HepG2 (cell line): Measurements from ENCODE around the gene SULT1E1. TPM values are rescaled to one million over a fixed set of nuclear protein-coding genes. Genes with fewer than 3 reads are reported as not detected.
A peak's percentile ranks its signal among the peaks of the same experiment; 100 is the strongest.

Source experiments
- ATF6 ChIP-seq: sonication (generic); formaldehyde crosslinking; conservative IDR thresholded peaks from 2 replicates; pipeline ENCODE4 v1.4.0; 2020; ENCODE audit warnings: missing genetic modification reagents
- ATRX ChIP-seq: sonication (generic); formaldehyde crosslinking; IDR thresholded peaks from 2 replicates; pipeline ENCODE4 v1.4.0; 2020; ENCODE audit warnings: missing genetic modification reagents, borderline replicate concordance
- FOXJ3 ChIP-seq: sonication (generic); formaldehyde crosslinking; IDR thresholded peaks from 2 replicates; pipeline ENCODE4 v1.4.0; 2020; ENCODE audit warnings: missing genetic modification reagents, mild to moderate bottlenecking, borderline replicate concordance
- GFI1 ChIP-seq: sonication (generic); formaldehyde crosslinking; IDR thresholded peaks from 2 replicates; pipeline ENCODE4 v1.5.0; 2020; ENCODE audit warnings: missing genetic modification reagents, mild to moderate bottlenecking, borderline replicate concordance
- HOXA7 ChIP-seq: sonication (generic); formaldehyde crosslinking; IDR thresholded peaks from 2 replicates; pipeline ENCODE4 v1.8.1; 2022; ENCODE audit warnings: mild to moderate bottlenecking, missing genetic modification reagents, moderate library complexity
- ISX ChIP-seq: sonication (generic); formaldehyde crosslinking; conservative IDR thresholded peaks from 2 replicates; pipeline ENCODE4 v1.5.0; 2020; ENCODE audit warnings: missing genetic modification reagents
- MYNN ChIP-seq: sonication (generic); formaldehyde crosslinking; IDR thresholded peaks from 2 replicates; pipeline ENCODE4 v1.4.0; 2020; ENCODE audit warnings: mild to moderate bottlenecking, low read depth, missing genetic modification reagents
- NFE2 ChIP-seq: sonication (generic); formaldehyde crosslinking; IDR thresholded peaks from 2 replicates; pipeline ENCODE4 v1.4.0; 2020; ENCODE audit warnings: missing genetic modification reagents
- NPAS2 ChIP-seq: sonication (generic); formaldehyde crosslinking; IDR thresholded peaks from 2 replicates; pipeline ENCODE4 v1.8.0; 2022; ENCODE audit warnings: mild to moderate bottlenecking, missing genetic modification reagents, borderline replicate concordance
- PREB ChIP-seq: sonication (generic); formaldehyde crosslinking; IDR thresholded peaks from 2 replicates; pipeline ENCODE4 v1.4.0; 2020; ENCODE audit warnings: missing genetic modification reagents
- SMARCE1 ChIP-seq: fragments of 450-650 bp; IDR thresholded peaks from 2 replicates; pipeline ENCODE4 v1.6.1; 2017; ENCODE audit warnings: borderline replicate concordance
- SRSF4 ChIP-seq: fragments of 200-400 bp; formaldehyde crosslinking; IDR thresholded peaks from one replicate; pipeline ENCODE4 v1.6.1; 2018; ENCODE audit warnings: mild to moderate bottlenecking, low read depth, low read length, moderate library complexity; ENCODE audit not compliant: poor library complexity, severe bottlenecking
- TBL1XR1 ChIP-seq: fragments of 150-350 bp; IDR thresholded peaks from 2 replicates; pipeline ENCODE4 v1.6.1; 2014; ENCODE audit warnings: borderline replicate concordance, low read length; ENCODE audit not compliant: partially characterized antibody
- ZBED4 ChIP-seq: sonication (generic); formaldehyde crosslinking; IDR thresholded peaks from 2 replicates; pipeline ENCODE4 v1.4.0; 2020; ENCODE audit warnings: missing genetic modification reagents, borderline replicate concordance
- ZNF549 ChIP-seq: sonication (generic); formaldehyde crosslinking; IDR thresholded peaks from 2 replicates; pipeline ENCODE4 v1.5.0; 2020; ENCODE audit warnings: missing genetic modification reagents
- ZNF557 ChIP-seq: sonication (generic); formaldehyde crosslinking; IDR thresholded peaks from 2 replicates; pipeline ENCODE4 v1.4.0; 2020; ENCODE audit warnings: missing genetic modification reagents
- ZNF558 ChIP-seq: sonication (generic); formaldehyde crosslinking; IDR thresholded peaks from 2 replicates; pipeline ENCODE4 v1.9.0; 2022; ENCODE audit warnings: mild to moderate bottlenecking, missing genetic modification reagents, borderline replicate concordance
- polyA plus RNA-seq, 8 experiments: library from polyadenylated mRNA; depleted of rRNA in 3 of 8; stranded (reverse) in 7 of 8; unstranded in 1 of 8; fragments of >200 nt; fragmentation: Illumina TruSeq in 4 of 8; extraction: Trizol in 4 of 8; gene quantifications; 2 replicates each; pipeline versions ENCODE4 v1.2.1 to v1.2.3, GENCODE V29; 2011 to 2016; ENCODE audit warnings: low read depth in 4 of 8, missing spikeins in 1 of 8, mixed read lengths in 1 of 8; ENCODE audit not compliant: insufficient read depth in 1 of 8
- total RNA-seq, 5 experiments: library from RNA; depleted of rRNA; stranded (reverse); fragments of >200 nt; fragmentation: Illumina TruSeq; extraction: Trizol; gene quantifications; 2 replicates each; pipeline ENCODE4 v1.2.3, GENCODE V29; 2016; ENCODE audit warnings: low read depth in 1 of 5
- TF ChIP-seq, protein P1 (sequence below): sonication (generic); formaldehyde crosslinking; IDR thresholded peaks from 2 replicates; pipeline ENCODE4 v1.4.0; 2020; ENCODE audit warnings: missing genetic modification reagents; ENCODE audit errors: not compliant biosample characterization

SULT1E1 gene
- total and polyA plus RNA-seq, 2 of the 13 experiments (the other 11 are each of a cell fraction or from before 2014, with no cell fraction given): 1.7 to 3.9 TPM

DNA sequence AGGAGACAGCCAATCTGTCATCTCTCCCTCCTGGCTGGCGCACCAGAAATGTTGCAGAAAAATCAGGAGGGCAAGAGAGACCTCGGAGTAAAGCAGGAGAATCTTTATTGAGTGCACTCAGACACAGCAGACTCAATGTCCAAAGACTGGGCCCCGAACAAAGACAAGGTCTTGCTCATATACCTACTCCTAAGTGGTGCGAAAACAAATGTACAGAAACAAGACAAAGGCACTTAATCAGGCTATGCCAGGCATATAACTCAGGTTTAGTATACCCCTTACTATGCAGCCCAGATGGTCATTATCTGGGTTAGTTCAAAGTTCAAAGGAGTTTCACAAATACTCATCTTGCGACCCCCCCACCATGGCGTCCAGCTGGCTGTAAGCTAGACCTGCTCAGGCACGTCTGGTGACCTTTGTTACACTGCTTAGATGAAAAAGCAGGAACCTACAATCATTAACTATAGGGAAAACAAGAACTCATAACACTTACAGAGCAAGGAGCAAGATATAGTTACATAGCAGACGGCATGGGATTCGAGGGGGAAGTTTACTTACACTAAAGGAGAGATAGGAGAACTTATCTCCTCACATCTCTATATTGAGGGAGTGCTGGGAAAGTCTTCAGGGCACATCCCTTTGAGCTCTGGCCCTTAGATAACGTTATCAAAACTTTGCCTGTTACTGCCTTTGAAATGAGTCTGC, 27.5 kb downstream of the SULT1E1 start (continued):
- TF ChIP-seq SRSF4 (no peak), ZBED4 (CRISPR knock-in tag) (peak; percentile 78; the same call in 1 of the 2 replicates), NPAS2 (no peak), ATRX (CRISPR knock-in tag) (no peak), FOXJ3 (CRISPR knock-in tag) (peak; percentile 95), ATF6 (CRISPR knock-in tag) (no peak), GFI1 (CRISPR knock-in tag) (no peak; the same call in none of the 2 replicates), ZNF558 (no peak), ISX (CRISPR knock-in tag) (no peak), MYNN (CRISPR knock-in tag) (no peak), PREB (CRISPR knock-in tag) (no peak), SMARCE1 (no peak), NFE2 (CRISPR knock-in tag) (no peak), HOXA7 (CRISPR knock-in tag) (no peak), ZNF557 (CRISPR knock-in tag) (0 out of 2 replicates have a peak, but pooled peaks have one; percentile 77), TBL1XR1 (peak; percentile 94), ZNF549 (CRISPR knock-in tag) (no peak)
- TF ChIP-seq, protein P1, sequence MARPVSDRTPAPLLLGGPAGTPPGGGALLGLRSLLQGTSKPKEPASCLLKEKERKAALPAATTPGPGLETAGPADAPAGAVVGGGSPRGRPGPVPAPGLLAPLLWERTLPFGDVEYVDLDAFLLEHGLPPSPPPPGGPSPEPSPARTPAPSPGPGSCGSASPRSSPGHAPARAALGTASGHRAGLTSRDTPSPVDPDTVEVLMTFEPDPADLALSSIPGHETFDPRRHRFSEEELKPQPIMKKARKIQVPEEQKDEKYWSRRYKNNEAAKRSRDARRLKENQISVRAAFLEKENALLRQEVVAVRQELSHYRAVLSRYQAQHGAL: no peak
